NT2/D1 (cell line): ENCODE measurements around the gene GDPGP1.
"Not testable (repeated sequence)": the region's sequence is repeated elsewhere in the genome, so short reads cannot be mapped to it uniquely, and the experiment has no call there.

Experiments used
- DNase-seq: peaks from one replicate; pipeline ENCODE4 v3.0.0-alpha.2; 2011; ENCODE audit warnings: low read depth, low spot score
- H3K27me3 ChIP-seq: 2 replicates; pipeline ENCODE4 v1.6.0; 2011; ENCODE audit warnings: mild to moderate bottlenecking; ENCODE audit not compliant: insufficient read length, insufficient read depth
- H3K36me3 ChIP-seq: 2 replicates; pipeline ENCODE4 v1.6.1; 2011; ENCODE audit warnings: mild to moderate bottlenecking, low read length, mixed read lengths; ENCODE audit not compliant: insufficient read depth, insufficient read length
- H3K4me1 ChIP-seq: 2 replicates; pipeline ENCODE4 v1.5.1; 2011; ENCODE audit not compliant: insufficient read depth, insufficient read length
- H3K4me3 ChIP-seq: 2 replicates; pipeline ENCODE4 v1.5.1; 2011; ENCODE audit warnings: low read depth; ENCODE audit not compliant: insufficient read length
- H3K9ac ChIP-seq: 2 replicates; pipeline ENCODE4 v1.6.0; 2011; ENCODE audit warnings: low read depth; ENCODE audit not compliant: insufficient read length
- H3K9me3 ChIP-seq: 2 replicates; pipeline ENCODE4 v1.5.1; 2011; ENCODE audit warnings: mild to moderate bottlenecking, low read length; ENCODE audit not compliant: insufficient read depth
- SUZ12 ChIP-seq: IDR thresholded peaks from 2 replicates; pipeline ENCODE4 v1.6.1; 2011; ENCODE audit not compliant: insufficient read length, insufficient read depth; ENCODE audit errors: extremely low read depth
- YY1 ChIP-seq: IDR thresholded peaks from 2 replicates; pipeline ENCODE4 v1.6.1; 2011; ENCODE audit not compliant: insufficient read length, insufficient read depth
- ZNF274 ChIP-seq: IDR thresholded peaks from 2 replicates; pipeline ENCODE4 v1.6.1; 2011; ENCODE audit warnings: mild to moderate bottlenecking, low read depth, low read length

The GDPGP1 gene

GRCh38 chr15:90234096-90234988 is at the start of gene GDPGP1:
Gene GDPGP1 (plus strand): TSS chr15:90234209. CDS start chr15:90240909, 6,700 bp downstream.
- DNase-seq = no peak

DNA sequence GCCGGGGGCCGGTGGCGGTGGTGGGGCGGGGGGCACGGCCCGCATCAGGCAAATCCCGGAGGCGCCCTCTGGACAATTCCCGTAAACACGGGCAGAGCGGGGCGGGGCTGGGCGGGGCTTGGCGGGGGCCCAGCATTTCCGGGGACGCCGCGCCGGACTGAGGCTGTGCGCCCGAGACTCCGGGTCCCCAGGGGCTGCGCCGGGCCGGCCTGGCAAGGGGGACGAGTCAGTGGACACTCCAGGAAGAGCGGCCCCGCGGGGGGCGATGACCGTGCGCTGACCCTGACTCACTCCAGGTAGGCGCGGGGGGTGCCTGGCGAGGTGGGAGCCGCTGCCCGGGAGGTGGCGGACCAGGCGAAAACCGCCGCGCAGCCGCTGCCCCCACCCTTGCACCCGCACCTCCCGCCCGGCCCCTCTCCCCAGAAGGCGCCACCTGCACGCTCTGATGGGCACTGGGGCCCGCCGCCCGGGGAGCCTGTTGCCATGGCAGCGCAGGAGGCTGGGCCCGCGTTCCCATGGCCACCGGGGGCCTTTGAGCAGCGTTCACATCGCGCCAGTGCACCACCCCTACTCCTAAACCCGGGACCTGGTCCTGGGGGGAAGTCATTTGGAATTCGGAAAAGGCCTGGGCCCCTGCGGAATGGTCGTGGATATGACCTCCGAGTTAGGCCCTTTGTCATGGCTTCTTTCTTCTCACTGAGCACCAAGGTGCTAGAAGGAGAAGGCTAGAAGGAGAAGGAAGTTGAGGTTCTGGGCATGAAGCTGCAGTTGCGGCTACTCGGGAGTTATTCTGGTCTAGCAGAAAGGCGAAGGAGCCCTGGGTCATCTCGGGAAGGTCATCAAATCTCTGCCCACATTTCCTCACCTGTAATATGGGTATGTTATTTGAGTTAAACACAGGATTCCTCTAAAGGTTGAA is 49.0 kb upstream of the GDPGP1 start:
- H3K9ac ChIP-seq = peak overlapping the region; percentile 59
- TF ChIP-seq ZNF274 = no peak
- TF ChIP-seq YY1 = no peak
- TF ChIP-seq SUZ12 = no peak
- peak overlapping the region; percentile 49 for H3K4me3 ChIP-seq

More at GRCh38 chr15:90234096-90234988, at the start of gene GDPGP1:
- Histone ChIP-seq H3K9me3 (no peaks in the 10 kb centered on the region), H3K4me1 (no peaks in the 10 kb centered on the region), H3K9ac (peak within 1 kb of the TSS; percentile 82), H3K27me3 (no peaks in the 10 kb centered on the region), H3K36me3 (peaks cover 39% of the 10 kb centered on the region), H3K4me3 (peak within 1 kb of the TSS; percentile 81)
- TF ChIP-seq ZNF274 (no peak), SUZ12 (no peak), YY1 (no peak)

GRCh38 chr15:90187257-90187868 is 46.6 kb upstream of the GDPGP1 start:
- Histone ChIP-seq H3K36me3 (no peaks in the 10 kb centered on the region), H3K4me3 (no peak overlapping the region), H3K9ac (no peak overlapping the region), H3K4me1 (peaks cover 21% of the 10 kb centered on the region), H3K9me3 (no peaks in the 10 kb centered on the region), H3K27me3 (no peaks in the 10 kb centered on the region)
- no peak for TF ChIP-seq YY1
- TF ChIP-seq ZNF274 = no peak
- TF ChIP-seq SUZ12 = no peak
- DNase-seq = no peak

More for the DNA sequence above, 49.0 kb upstream of the GDPGP1 start:
- Histone ChIP-seq H3K27me3 (no peaks in the 10 kb centered on the region), H3K36me3 (no peaks in the 10 kb centered on the region), H3K9me3 (no peaks in the 10 kb centered on the region), H3K4me1 (peaks cover 10% of the 10 kb centered on the region)
- no peak for DNase-seq

DNA sequence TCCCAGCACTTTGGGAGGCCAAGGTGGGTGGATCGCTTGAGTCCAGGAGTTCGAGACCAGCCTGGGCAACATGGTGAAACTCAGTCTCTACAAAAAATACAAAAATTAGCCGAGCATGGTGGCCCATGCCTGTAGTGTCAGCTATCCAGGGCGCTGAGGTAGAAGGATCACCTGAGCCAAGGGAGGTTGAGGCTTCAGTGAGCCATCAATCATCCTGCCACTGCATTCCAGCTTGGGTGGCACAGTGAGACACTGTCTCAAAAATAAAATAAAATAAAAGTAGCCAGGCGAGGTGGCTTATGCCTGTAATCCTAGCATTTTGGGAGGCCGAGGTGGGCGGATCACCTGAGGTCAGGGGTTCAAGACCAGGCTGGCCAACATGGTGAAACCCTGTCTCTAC is 45.9 kb upstream of the GDPGP1 start:
- not testable (repeated sequence) for H3K9ac ChIP-seq, H3K4me3 ChIP-seq, H3K36me3 ChIP-seq, H3K27me3 ChIP-seq, DNase-seq, H3K9me3 ChIP-seq
- H3K4me1 ChIP-seq = peaks cover 21% of the 10 kb centered on the region

- no peak overlapping the region for H3K9ac ChIP-seq
- H3K36me3 ChIP-seq = no peaks in the 10 kb centered on the region
- H3K4me3 ChIP-seq = no peak overlapping the region
- peaks cover 19% of the 10 kb centered on the region for H3K4me1 ChIP-seq
- no peaks in the 10 kb centered on the region for H3K27me3 ChIP-seq
- no peak for TF ChIP-seq ZNF274
- TF ChIP-seq SUZ12 = no peak
- TF ChIP-seq YY1 = no peak
- no peaks in the 10 kb centered on the region for H3K9me3 ChIP-seq
- DNase-seq = no peak
Measured at GRCh38 chr15:90188914-90189748, 44.9 kb upstream of the GDPGP1 start.

DNA sequence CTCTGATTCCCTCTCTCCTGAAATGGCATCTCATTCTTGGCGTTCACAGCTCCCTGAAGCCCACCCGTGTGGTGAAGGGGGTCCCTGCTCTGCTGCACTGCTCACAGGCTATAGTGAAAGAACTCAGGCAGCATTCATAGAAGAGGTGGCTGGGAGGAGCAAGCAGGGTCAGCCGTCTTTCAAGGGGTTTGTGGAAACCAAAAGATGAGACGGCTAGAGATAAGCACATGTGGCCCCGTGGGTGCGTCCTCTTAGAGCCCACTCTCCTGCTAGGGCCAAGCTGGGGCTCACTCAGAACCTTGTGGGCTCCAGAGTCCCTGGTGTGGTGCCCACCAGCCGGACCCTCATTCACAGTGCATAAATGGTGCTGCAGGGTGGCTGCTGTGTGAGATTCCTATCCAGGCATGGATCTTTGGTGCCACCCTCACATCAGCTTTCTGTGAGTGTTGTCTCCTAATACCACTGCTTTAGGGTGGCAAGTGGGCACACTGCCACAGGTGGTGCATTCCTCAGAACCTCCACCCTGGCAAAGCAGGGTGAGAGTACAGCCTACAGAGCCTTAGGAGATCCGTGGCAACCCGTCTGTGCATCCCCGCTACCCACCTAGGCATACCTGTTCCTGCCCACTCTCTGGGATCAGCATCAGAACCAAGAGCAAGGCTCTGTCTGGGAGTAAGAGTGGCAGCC is 44.1 kb upstream of the GDPGP1 start:
- Histone ChIP-seq H3K9me3 (no peaks in the 10 kb centered on the region), H3K27me3 (no peaks in the 10 kb centered on the region), H3K4me1 (peaks cover 19% of the 10 kb centered on the region), H3K4me3 (no peak overlapping the region), H3K36me3 (no peaks in the 10 kb centered on the region), H3K9ac (peak overlapping the region; percentile 36)
- TF ChIP-seq ZNF274 (no peak), SUZ12 (no peak), YY1 (no peak)
- no peak for DNase-seq
